Loucy (cell line): Measurements from ENCODE around the gene GDA.

ENCODE experiments used
- H2AFZ ChIP-seq: fragments of 200-600 bp; sonication (generic); 2 replicates; pipeline ENCODE4 v1.6.0; 2016; ENCODE audit warnings: antibody characterized with exemption, mild to moderate bottlenecking, low read length, moderate library complexity
- H3F3A ChIP-seq: fragments of 200-600 bp; 2 replicates; pipeline ENCODE4 v1.6.0; 2016; ENCODE audit warnings: antibody characterized with exemption, low read depth, mild to moderate bottlenecking
- H3K27me3 ChIP-seq: fragments of 200-600 bp; sonication (generic); 2 replicates; pipeline ENCODE4 v1.6.1; 2014; ENCODE audit warnings: low read length, mild to moderate bottlenecking; ENCODE audit not compliant: insufficient read depth, poor library complexity, severe bottlenecking
- H3K36me3 ChIP-seq: fragments of 200-600 bp; sonication (generic); 2 replicates; pipeline ENCODE4 v1.6.1; 2016; ENCODE audit warnings: low read length; ENCODE audit not compliant: insufficient read depth
- H3K4me1 ChIP-seq: fragments of 200-600 bp; sonication (generic); 2 replicates; pipeline ENCODE4 v1.5.1; 2014; ENCODE audit warnings: low read length, mild to moderate bottlenecking; ENCODE audit not compliant: insufficient read depth, poor library complexity, severe bottlenecking
- H3K4me2 ChIP-seq: fragments of 200-600 bp; sonication (generic); 2 replicates; pipeline ENCODE4 v1.6.0; 2014; ENCODE audit warnings: antibody characterized with exemption, low read length, low read depth, mild to moderate bottlenecking; ENCODE audit not compliant: poor library complexity, severe bottlenecking
- H3K4me3 ChIP-seq: fragments of 200-600 bp; sonication (generic); 2 replicates; pipeline ENCODE4 v1.5.1; 2014; ENCODE audit warnings: low read length, mild to moderate bottlenecking, mixed read lengths; ENCODE audit not compliant: poor library complexity, severe bottlenecking
- H3K79me2 ChIP-seq: fragments of 200-600 bp; sonication (generic); 2 replicates; pipeline ENCODE4 v1.6.1; 2014; ENCODE audit warnings: low read length; ENCODE audit not compliant: insufficient read depth
- H3K9ac ChIP-seq: fragments of 200-600 bp; sonication (generic); 2 replicates; pipeline ENCODE4 v1.6.0; 2014; ENCODE audit warnings: mild to moderate bottlenecking, low read depth, low read length, moderate library complexity; ENCODE audit not compliant: poor library complexity, severe bottlenecking
- H3K9me2 ChIP-seq: fragments of 200-600 bp; sonication (generic); replicated peaks from 2 replicates; pipeline ENCODE4 v1.6.1; 2016; ENCODE audit warnings: low read depth, low read length, mixed read lengths
- H3K9me3 ChIP-seq: fragments of 200-600 bp; sonication (generic); 2 replicates; pipeline ENCODE4 v1.6.1; 2014; ENCODE audit warnings: mild to moderate bottlenecking, antibody characterized with exemption, low read length, low read depth; ENCODE audit not compliant: insufficient read depth
- H4K20me1 ChIP-seq: fragments of 200-600 bp; sonication (generic); 2 replicates; pipeline ENCODE4 v1.6.0; 2014; ENCODE audit warnings: antibody characterized with exemption, low read length, mild to moderate bottlenecking; ENCODE audit not compliant: insufficient read depth, poor library complexity, severe bottlenecking
- EZH2phosphoT487 ChIP-seq: fragments of 200-600 bp; IDR thresholded peaks from 2 replicates; pipeline ENCODE4 v1.6.1; 2018; ENCODE audit warnings: antibody characterized with exemption, mild to moderate bottlenecking, moderate library complexity, borderline replicate concordance
- TF ChIP-seq, protein P1 (sequence below): fragments of 200-600 bp; sonication (generic); conservative IDR thresholded peaks from 2 replicates; pipeline ENCODE4 v1.5.1; 2014; ENCODE audit warnings: mild to moderate bottlenecking, antibody characterized with exemption, low read length

GDA gene

DNA sequence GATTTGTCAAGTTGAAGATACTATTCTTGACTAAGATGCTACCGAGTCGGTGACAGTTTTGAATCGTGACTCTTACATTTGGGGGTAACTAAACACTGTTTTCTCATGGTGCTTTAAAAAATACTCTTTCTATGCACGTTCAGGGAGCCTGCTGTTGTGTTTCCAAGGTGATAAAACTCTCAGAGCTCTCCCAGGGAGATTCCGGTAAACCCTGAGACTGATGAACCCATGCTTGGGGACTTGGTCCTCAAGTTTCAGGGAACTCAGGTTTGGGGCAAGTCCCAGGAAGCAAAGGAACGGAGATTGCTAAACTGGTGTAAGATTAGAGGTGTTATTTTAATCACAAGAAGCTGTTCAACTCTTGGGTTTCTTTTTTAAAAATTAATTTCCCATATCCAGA, 1.4 kb downstream of the GDA start:
- Histone ChIP-seq H3K36me3 (no peaks in the 10 kb centered on the region), H3K27me3 (no peaks in the 10 kb centered on the region), H3K4me3 (no peak overlapping the region), H4K20me1 (no peaks in the 10 kb centered on the region), H3K9ac (no peak overlapping the region), H3K4me1 (no peaks in the 10 kb centered on the region), H3K79me2 (no peaks in the 10 kb centered on the region), H3F3A (no peaks in the 10 kb centered on the region), H3K9me2 (no peaks in the 10 kb centered on the region), H3K4me2 (no peak overlapping the region), H2AFZ (no peak overlapping the region), H3K9me3 (no peaks in the 10 kb centered on the region)
- TF ChIP-seq, protein P1, sequence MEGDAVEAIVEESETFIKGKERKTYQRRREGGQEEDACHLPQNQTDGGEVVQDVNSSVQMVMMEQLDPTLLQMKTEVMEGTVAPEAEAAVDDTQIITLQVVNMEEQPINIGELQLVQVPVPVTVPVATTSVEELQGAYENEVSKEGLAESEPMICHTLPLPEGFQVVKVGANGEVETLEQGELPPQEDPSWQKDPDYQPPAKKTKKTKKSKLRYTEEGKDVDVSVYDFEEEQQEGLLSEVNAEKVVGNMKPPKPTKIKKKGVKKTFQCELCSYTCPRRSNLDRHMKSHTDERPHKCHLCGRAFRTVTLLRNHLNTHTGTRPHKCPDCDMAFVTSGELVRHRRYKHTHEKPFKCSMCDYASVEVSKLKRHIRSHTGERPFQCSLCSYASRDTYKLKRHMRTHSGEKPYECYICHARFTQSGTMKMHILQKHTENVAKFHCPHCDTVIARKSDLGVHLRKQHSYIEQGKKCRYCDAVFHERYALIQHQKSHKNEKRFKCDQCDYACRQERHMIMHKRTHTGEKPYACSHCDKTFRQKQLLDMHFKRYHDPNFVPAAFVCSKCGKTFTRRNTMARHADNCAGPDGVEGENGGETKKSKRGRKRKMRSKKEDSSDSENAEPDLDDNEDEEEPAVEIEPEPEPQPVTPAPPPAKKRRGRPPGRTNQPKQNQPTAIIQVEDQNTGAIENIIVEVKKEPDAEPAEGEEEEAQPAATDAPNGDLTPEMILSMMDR = no peak

DNA sequence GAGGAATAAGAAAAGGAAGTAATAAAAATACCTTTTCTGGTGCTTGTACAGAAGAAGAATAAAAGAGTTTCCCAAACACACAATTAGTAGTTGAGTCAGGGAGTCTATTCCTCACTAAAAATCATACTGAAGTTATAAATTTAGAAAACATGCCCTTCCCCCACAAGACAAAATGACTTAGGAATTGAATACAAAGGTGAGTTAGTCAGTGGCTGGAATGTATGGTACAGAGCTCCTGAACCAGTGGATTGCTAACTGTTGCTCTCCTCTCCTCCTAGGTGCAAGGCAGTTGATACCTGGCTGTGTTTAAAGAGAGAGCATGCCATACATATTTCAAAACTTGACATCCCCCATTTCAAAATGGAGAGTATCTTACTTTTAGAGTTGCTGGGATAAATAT, 1.9 kb downstream of the GDA start:
- Histone ChIP-seq H2AFZ (no peak overlapping the region), H4K20me1 (no peaks in the 10 kb centered on the region), H3F3A (no peaks in the 10 kb centered on the region), H3K9me3 (no peaks in the 10 kb centered on the region), H3K4me1 (no peaks in the 10 kb centered on the region), H3K79me2 (no peaks in the 10 kb centered on the region), H3K36me3 (no peaks in the 10 kb centered on the region), H3K4me3 (no peak overlapping the region), H3K9ac (no peak overlapping the region), H3K27me3 (no peaks in the 10 kb centered on the region), H3K9me2 (no peaks in the 10 kb centered on the region), H3K4me2 (no peak overlapping the region)
- TF ChIP-seq, protein P1 = no peak
- no peak for TF ChIP-seq EZH2phosphoT487

DNA sequence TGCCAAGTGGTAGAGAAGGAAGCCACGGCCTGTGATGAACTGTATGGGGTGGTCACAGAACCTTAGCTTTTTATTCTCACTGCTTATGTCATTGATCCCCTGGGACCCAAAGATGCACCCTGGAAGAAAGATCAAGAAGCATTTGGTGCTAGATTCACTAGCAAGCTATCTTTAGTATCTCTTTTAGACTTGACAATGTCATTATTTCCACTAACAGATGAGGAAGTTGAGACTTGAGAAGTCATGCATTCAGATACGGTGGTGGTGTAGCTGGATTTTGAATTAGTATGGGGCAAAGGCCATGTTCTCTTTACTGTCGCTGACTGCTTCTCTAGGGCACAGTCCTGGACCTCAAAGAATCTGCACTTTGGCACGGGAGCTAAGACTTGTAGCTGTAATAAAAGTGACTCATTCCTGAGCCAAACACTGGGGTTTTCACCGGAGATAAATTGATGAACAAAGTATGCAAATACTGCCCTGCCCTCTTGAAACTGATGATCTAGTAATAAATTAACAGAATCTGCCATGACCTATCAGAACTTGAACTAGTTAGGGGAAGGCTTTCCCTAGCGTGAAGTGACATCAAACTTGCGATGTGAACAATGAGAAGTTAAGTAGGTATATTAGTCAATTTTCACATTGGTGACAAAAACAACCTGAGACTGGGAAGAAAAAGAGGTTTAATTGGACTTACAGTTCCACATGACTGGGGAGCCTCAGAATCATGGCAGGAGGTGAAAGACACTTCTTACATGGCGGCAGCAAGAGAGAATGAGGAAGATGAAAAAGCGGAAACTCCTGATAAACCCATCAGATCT, 5.4 kb downstream of the GDA start:
- no peak overlapping the region for H3K4me3 ChIP-seq
- no peaks in the 10 kb centered on the region for H3K4me1 ChIP-seq
- H3K9me3 ChIP-seq = no peaks in the 10 kb centered on the region
- no peaks in the 10 kb centered on the region for H3K36me3 ChIP-seq
- no peak overlapping the region for H2AFZ ChIP-seq
- no peak overlapping the region for H3K9ac ChIP-seq
- TF ChIP-seq, protein P1 = no peak
- no peak for TF ChIP-seq EZH2phosphoT487
- H3K79me2 ChIP-seq = no peaks in the 10 kb centered on the region
- H4K20me1 ChIP-seq = no peaks in the 10 kb centered on the region
- H3K27me3 ChIP-seq = no peaks in the 10 kb centered on the region
- no peaks in the 10 kb centered on the region for H3K9me2 ChIP-seq
- H3F3A ChIP-seq = no peaks in the 10 kb centered on the region
- H3K4me2 ChIP-seq = no peak overlapping the region
